Activated CD4-positive, alpha-beta T cell treated with anti-CD3 and anti-CD28 coated beads, Interleukin-2, amount 50 U/mL, for 24 hours (primary cell): ENCODE results near the gene ZNHIT3.
A peak's percentile ranks its signal among the peaks of the same experiment; 100 is the strongest.
"Not testable (repeated sequence)": the region's sequence is repeated elsewhere in the genome, so short reads cannot be mapped to it uniquely, and the experiment has no call there.

Source experiments
- DNase-seq, 2 donors: peaks; one replicate each; pipeline ENCODE4 v3.0.0-alpha.2; 2020; ENCODE audit warnings: low read depth in 1 of 2, low spot score in 1 of 2

Gene ZNHIT3

DNA sequence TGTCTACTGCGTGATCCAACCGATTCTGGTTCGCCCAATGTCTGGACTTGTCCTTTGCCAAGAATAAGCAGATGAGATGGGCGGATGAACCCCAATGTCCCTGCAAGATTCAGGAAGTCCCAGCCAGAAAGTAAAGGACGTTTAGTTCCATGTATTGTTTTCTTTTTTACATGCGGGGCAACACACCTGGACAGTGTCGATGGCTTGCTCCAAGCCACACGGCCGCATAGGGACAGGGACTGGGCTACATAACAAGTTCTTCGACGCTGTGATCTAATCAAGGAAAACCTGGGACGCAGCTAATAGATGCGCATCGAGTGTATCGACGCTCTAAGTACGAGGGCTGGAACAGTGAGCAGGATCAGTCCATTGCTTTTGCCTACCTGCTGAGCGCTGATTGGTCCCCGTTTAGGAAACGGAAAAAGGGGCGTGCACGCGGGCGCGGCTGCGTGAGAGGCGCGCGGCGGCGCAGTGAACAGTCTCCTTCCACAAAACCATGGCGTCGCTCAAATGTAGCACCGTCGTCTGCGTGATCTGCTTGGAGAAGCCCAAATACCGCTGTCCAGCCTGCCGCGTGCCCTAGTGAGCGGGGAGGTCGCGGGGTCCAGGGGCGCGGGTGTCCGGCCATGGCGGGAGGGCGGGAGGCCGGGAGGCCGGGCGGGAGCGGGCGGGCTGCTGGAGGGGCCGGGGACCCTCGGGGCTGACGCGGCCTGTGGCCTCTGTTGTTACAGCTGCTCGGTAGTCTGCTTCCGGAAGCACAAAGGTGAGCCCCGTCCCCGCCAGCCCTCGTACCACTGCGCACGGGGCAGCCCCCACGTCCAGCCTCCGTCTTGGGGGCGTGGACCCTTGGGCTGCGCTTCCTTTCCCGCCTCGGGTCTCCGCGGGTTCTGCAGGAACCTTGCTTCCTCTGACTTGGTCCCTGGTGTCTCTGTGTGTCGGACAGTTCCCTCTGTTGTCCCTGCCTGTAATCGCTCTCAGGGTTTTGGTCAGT, at the start of gene ZNHIT3:
ZNHIT3 (plus strand) TSS at position 478 of the 991 bp plus-strand sequence; CDS start at position 497, 19 bp downstream.
- peak; percentile 75 to 89 for DNase-seq

DNA sequence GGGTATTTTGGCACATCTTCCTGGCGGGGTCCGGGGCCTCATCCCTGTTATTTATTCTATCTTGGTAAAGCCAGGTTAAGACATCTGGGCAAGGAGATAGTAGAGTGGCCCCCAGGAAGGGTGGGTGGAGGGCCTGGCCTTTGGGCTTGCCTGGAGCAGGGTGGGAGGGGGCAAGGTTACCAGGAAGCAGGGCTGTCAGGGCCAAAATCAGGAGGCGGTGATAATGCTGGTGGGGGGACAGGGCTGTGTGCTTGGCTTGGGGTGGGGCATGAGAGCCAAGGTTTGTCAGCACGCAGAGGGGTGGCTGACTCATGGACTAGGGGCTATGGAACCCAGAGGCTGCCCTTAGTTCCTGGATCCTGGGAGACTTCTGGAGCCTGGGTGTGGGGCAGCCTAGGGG, 44.7 kb upstream of the ZNHIT3 start:
- not testable (repeated sequence) for DNase-seq

DNA sequence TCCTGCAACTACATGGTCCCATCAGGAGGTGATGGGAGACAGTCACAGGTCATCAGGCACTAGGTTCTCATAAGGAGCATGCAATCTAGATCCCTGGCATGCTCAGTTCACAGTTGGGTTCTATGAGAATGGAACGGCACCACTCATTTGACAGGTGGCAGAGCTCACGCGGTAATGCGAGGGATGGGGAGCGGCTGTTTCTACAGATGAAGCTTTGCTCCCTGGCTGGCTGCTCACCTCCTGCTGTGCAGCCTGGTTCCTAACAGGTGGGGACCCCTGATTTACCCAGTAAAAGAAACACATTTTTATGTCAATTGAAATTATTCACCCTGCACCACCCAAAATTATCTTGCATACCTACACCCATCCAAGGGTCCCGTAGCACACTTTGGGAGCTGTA, 42.7 kb upstream of the ZNHIT3 start:
- no peak for DNase-seq

DNA sequence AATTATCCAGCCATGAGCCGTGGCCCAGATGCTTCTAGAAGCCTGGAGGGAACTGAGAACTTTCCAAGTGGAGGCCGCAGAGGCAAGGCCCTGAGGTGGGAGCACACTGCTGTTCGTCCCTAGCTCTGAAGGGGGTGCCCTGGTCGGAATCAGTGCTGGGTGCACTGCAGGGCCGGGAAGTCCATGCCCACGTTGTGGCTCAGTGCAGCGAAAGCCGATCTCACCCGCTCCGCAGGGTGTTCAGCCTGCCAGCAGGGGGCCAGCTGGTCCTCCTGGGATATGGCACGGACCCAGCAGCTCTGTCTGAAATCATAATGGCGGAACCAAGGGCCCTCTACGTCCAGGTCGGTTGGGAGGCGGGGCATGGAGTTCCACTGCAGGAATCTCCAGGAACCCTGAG, 36.5 kb upstream of the ZNHIT3 start:
- DNase-seq = not testable (repeated sequence)

DNA sequence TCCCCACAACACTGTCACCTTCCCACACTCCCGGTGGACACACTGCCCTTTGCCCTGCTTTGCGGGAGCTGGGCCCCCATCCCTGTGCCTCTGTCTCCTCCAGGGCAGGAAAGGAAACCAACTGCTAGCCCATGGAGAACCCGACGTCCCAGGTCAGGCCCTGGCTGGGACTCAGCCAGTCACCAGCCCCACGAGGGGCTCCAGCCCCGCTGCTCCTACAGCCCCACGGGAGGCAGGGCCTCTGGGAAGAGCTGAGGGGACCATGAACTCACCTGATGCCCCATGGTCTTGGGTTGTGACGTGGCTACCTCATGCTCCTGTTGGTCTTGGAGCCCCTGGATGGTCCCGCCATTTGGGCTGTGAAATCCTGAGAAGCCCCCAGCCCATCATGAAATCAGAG, 33.6 kb upstream of the ZNHIT3 start:
- not testable (repeated sequence) for DNase-seq

DNA sequence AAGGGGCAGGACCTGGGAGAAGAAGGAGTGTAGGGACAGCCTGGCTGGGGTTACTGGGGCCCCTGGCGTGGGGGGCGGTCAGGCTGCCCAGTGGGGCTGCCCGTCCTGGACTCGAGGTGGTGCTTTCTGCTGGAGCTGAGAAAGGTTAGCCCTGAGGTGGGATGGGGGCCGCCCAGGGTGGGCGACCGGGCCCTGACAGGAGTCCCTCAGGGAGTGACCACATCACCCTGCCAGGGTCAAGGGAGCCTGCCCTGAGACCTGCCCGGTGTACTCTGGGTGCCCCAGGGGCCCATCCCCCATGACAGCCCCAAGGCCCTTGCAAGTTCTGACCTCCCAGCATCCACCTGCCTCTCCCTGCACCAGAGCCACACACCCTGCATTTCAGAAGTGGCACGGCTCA, 28.8 kb upstream of the ZNHIT3 start:
- not testable (repeated sequence) for DNase-seq

DNA sequence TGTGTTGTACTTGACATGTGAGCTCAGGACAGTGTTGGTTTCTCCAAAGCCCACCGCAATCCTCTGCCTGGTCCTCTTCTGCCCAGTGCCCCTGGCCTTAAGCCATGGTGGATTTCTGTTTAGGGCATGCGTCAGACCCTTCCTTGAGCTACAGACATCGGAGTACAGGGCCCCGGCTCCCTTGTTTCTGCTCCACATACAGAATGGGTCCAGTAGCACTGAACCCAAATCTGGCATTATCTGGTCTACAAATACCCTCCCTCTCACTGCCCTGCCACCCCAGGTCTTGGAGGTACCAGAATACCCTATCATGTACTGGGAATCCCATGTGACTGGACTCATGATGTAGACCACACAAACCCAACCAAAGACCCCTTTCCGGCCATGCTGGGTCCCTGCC, 27.4 kb upstream of the ZNHIT3 start:
- no peak for DNase-seq

DNA sequence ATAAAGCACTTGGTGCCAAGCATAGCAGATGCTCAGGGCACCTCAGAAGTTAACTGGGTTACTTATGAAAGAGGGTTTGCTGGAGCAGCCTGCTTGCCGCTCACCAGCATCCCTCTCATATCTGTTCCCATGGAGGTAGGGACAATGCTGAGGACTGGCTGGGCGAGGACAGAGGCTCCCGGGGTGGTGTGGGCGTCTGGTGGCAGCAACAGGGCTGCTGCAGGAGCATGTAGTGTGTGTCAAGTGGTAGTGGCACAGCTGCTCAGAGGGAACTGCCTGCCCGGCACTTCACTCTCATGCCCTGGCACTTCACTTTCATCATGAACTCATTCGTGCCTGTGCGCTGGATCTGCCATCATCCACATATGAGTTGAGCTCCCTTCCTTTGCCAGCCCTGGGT, 26.9 kb upstream of the ZNHIT3 start:
- DNase-seq = no peak

DNA sequence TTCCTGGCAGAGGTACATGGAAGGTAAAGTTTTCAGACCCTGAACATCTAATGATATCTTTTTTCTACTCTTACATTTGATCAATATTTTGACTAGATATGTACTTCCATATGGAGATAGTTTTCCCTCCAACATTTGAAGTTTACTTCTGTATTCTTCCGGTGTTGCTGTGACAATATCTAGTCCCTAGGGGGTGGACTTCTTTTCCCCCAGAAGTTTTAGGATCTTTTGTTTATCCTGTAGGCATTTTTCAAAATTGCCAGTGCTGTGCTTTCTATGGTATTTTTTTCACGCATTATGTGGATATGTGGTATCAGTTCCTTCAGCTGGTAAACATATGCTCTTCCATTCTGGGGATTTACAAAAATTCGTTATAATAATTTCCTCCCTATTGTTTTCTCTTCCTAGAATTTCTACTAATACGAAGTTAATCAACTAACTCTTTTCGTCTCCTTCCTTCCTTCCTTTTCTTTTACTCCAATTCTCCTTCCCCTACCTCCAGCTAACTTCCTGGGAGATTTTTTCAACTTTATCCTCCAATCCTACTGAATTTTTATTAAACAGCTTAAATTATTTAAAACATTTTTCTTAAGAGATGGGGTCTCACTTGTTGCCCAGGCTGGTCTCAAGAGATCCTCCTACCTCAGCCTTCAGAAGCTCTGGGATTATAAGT, 26.1 kb upstream of the ZNHIT3 start:
- DNase-seq = no peak

DNA sequence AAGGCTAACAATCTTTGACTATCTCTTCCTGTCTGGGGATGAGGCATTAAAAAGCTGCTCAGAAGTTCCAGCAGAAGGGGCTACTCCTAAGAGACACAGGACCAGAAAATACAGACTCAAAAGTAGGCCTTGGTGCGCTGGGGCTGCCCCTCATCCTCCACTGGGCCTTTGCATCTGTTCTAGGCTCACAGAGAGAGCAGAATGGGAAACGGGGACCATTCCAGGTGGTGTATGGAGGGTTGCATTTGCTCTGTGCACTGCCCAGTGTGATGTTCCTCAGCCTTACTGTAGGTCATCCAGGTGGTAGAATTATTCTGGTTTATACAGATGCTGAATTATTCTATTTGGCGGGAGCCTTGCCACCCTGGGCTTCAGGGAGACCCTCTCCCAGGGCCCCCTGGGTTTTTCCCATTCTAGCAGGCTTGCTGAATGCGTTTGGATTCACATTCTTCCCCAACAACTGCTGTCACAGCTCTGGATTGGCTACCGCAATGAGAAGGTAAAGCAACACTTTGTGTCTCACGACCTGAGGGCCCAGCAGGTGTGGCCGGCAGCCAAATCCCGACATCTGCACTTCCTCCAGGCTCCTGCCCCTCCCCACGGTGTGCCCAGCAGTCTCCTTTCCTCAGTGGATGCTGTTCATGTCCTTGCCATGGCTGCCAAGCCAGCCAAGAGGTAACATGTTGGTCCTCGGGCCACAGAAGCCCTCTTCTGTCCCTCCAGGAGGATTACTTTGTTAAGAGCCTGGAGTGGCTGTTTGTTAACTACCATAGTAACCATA, 25.0 kb upstream of the ZNHIT3 start:
- DNase-seq = no peak

DNA sequence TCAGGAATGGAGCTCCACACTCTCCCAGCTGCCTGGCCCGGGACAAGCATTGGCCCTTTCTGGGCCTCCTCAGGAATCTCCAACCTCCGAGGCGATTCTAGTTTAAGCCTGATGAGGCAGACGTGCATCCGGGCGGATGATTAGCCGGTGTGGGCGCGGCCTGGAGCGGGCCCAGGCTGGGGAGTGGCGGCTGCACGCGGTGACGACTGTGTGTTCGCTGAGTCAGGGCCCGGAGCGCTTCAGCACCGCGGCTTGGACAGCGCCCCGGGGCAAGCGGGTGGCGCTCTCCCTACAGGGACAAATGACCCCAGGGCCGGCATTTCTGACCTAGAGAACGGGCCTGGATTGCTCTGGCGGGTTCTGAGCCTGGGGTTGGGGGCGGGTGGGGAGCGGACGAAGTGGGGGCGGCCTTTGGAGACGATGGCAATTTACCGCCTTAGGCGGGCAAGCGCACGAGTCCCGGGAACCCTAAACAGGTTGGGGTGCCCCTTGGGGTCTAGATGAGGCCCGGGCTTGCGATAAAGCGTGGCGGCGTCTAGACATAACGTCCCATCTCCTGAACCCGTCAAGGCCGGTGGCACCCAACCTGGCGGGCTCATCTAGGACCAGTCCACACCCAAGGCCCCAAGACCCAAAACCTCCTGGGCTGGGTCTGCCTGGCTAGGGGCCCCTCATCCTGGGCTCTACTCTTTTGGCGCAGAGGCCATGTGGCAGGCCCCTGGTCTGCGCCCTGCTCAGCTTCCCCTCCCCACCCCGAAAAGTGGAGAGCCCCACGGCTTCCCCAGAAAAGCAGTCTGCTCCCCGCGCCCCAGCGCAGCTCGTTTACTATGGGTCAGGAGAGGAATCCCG, 22.3 kb upstream of the ZNHIT3 start:
- DNase-seq = peak; percentile 9 to 38

DNA sequence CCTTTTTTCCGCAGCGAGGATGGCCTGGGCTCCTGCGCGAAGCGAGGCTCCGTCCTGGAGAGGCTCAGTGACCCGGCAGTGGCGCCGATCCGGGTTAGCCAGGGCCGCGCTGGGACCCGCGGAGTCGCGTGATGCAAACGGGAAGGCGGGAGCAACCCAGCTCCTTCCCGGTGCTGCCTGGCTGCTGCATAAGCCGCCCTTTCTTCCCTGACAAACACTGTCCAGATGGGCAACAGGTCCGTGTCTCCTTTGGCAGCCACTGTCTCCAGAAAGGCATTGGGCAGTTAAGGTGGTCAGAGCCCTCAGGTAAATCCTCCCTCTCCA, 21.8 kb upstream of the ZNHIT3 start:
- no peak for DNase-seq

DNA sequence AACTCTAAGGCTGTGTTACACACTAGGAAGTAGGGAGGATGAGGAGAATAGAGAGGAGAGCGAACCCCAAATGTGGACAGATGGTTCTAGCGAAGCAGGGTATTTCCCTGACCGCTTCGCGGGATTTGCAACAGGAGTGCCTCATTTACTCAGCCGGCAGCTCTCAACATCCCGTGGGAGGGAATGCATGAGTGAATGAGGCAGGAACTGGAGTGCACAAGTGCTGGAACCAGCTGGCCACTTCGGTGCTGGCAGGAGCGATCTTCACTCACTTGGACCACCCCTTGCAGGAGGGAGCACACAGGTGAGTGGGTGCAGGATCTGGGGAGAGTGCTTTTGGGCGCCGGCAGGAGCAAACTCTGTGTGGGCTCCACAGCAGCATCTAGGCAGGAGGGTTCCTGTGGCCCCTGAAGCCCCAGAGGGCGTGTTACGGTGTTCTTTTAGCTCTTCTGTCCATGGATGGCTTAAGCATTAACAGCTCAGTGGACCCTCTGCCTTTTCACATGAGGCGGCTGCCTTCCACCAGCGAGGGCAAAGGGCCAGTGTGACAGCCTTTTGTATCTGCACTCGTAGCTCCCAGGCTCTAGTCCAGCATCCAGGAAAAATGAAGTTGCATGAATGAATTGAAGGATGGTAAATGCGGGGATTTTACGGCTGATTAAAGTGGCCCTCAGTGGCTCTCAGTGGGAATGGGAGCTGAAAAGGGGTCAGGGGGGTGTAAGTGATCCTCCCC, 17.4 kb upstream of the ZNHIT3 start:
- DNase-seq = no peak

DNA sequence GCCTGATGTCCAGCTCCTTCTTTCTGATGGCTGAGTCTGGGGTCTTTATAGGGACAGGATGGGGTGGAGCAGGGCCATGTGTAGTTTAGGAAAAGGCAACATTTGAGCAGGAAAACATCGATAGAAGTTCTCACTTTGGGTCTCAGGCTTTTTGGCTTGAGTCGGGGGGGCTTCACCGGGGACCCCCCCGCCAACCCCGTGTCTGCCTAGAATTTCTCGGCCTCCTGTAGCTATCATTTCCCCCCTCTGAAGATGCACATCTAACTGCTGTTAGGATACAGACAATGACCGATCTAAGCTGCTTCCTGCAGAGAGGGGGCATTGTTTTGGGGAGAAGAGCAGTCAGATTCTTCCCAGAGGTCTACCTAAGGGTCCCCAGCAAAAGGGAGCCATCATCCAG, 16.7 kb upstream of the ZNHIT3 start:
- no peak for DNase-seq

DNA sequence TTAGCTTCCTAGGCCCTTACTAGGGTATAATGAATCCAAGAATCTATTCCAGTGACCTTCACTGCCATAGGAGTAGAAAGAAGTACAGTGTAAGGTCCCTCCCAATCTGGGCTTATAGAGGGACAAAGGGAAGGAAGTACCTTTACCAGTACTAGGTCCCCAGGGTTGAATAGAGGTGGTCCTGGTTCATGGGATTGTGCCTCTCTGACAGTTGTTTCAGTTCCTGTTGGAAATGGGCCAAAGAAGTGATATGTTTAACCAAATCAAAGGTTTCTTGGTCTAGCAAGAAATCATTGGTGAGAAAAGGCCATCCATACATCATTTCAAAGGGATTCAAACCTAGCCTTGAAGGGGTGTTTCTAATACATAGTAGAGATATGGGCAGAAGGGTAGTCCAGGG, 16.0 kb upstream of the ZNHIT3 start:
- DNase-seq = no peak

DNA sequence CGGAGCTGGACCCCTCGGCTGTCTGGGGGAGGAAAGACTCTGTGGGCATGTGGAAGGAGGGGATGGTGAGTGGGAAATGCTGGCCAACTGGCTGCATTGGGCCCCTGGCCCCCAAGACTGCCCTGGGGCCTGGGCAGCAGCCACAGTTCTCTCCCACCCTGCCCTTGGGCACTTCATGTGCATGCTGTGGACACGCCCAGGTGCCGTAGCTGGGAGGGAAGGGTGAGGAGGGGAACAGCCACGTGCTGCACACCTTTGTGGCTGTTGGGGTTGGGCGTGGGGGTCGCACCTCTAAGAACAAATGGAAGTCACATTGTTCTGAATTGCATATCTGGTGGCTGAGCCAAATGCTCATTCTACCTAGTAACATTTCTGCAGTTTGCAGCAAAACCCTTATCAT, 11.9 kb upstream of the ZNHIT3 start:
- no peak for DNase-seq

DNA sequence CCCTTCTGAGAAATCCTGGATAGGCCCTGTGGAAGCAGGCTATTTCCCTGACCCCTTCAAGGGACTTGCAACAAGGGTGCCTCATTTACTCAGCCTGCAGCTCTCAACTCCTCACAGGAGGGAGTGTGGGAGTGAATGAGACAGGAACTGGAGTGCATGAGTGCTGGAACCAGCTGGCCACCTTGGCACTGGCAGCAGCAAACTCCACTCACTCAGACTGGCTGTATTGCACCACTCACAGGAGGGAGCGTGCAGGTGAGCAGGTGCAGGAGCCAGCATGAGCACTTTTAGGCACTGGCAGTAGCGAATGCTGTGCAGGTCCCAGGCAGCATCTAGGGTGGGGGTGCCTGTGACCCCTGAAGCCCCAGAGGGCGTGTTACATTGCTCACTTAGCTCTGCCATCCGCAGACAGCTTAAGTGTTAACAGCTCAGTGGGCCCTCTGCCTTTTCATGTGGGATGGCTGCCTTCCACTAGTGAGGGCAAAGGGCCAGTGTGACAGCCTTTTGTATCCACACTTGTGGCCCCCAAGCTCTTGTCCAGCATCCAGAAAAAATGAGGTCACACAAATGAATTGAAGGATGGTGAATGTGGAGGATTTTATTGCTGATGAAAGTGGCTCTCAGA, 11.0 kb upstream of the ZNHIT3 start:
- DNase-seq = no peak

DNA sequence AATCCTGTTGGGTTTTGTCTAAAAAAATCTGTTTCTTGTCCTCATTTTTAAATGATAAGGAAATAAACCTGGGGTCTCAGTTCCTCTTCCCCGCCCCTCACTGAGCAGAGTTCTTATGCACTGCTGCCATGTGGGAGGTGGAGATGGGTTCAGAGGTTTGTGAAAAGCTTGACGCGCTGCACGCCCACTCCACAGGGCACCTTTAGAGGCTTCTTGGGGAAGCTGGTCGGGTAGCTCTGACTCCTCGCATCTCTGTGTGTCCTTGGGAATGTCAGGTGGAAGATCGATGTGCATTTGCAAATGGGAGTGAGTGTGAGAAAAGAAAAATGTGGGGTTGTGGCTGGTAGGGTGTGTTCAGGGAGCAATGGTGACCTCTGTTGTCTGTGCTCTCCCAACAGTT, 4.7 kb upstream of the ZNHIT3 start:
- DNase-seq = no peak

DNA sequence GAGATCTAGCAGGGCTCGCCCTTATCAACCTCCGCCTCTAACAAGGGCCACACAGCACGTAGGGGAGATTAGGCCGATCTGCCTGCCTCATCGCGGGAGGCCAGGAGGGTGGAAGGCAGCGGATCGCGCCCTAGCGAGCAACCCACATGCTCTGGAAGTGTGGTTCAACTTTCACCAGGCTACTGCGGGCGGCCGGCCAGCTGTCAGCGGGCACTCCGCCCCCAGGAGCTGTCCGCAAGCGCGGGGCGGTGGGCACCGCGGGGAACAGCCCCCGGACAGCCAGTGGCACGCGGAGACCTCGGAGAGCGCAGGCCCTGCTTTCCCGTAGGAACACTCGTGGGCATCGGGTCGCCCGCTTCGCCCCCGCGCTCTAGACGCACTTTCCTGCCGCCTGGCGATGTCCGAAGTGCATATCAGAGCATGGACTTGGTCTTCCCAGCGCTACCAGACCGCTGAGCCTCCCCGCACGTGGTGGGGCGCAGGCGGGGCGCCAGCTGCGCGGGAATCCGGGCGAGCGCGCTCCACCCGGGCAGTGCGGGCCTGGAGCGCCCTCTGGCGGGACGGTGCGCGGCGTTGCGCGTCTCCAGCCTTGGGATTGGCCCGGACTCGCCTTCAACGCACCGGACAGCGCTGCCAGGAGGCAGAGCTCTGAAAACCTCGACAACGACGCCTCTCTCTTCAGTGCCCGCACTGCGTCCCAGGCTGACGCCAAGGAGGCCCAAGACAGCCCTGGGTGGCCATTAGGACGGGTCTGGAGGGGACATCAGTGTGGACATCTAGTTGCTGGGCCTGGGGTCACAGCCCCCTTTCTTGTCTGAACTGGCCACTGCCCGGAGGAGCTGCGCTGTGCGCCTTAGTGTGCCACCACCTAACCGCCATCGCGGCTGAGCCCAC, 3.6 kb upstream of the ZNHIT3 start:
- DNase-seq = peak; percentile 66 to 73
